Measurements from ENCODE around the gene USP44. TPM values are rescaled to one million over a fixed set of nuclear protein-coding genes. Genes with fewer than 3 reads are reported as not detected.

The USP44 gene
- total and polyA plus RNA-seq, 10 of the 15 experiments (the other 5 are each of a cell fraction or from before 2014, with no cell fraction given), result 0.02 to 0.26 (median 0.12) TPM; not detected in 6

DNA sequence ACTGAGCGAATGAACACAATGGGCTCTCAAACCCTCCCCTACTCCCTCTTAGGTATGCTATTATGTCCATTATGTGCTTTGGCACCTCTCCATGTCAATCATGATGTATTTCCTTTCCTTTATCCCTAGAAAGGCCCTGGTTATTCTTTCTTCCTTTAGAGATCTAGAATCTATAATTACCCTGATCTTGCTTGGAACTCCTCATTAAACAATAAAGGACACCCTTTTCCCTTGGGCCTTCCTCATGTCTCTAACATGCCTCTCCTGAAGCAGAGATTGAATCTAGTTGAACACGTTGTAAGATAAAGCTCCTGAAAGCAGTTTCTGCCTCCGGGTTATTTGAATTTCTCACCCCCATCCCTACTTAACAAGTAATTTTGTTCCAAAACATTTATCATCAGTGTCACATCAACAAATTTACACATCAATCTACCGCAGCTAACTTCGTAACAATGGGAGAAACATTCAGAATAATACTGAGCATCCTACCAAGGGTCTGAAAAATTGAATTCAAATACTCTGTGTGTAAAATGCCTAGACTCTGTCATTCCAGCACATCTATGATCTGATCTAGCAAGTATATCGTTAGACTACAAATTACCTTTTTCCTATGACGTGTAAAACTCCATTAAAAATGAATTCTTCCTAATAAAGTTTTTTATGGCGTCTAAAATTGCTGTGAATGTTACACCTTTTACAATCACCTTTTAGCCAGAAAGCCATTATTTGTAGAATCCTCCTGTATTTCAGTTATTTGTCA, 5.4 kb downstream of the USP44 start:
- Histone ChIP-seq H3K4me1 (ENCODE audit: control insufficient read depth, insufficient read depth, low read length) (no peaks in the 10 kb centered on the region), H4K20me1 (ENCODE audit: control insufficient read depth, insufficient read depth) (no peaks in the 10 kb centered on the region), H3K27me3 (replicated peaks in 1 of 2; ENCODE audit: control insufficient read depth in 2 of 2, insufficient read depth in 2 of 2, low read length in 1 of 2) (peaks cover 5 to 14% of the 10 kb centered on the region in 2 experiments), H3K36me3 (ENCODE audit: control insufficient read depth in 2 of 2, insufficient read depth in 2 of 2, low read length in 1 of 2) (no peaks in the 10 kb centered on the region), H3K27ac (ENCODE audit: control insufficient read depth, insufficient read depth) (no peak overlapping the region), H3K9me3 (replicated peaks; ENCODE audit: control insufficient read depth, insufficient read depth, low read length) (peaks cover 6% of the 10 kb centered on the region), H3K4me2 (ENCODE audit: control insufficient read depth, insufficient read depth) (no peak overlapping the region), H3K4me3 (no peak overlapping the region), H2AFZ (ENCODE audit: control insufficient read depth, low read depth, low read length) (no peak overlapping the region), H3K9ac (ENCODE audit: control insufficient read depth, insufficient read depth, low read length) (no peak overlapping the region), H3K79me2 (ENCODE audit: control insufficient read depth, insufficient read depth, low read length) (no peaks in the 10 kb centered on the region)
- ChIA-PET RAD21 (ENCODE audit: unreplicated experiment) (no interaction called here), CTCF (no interaction called here), SMC1A (ENCODE audit: uncharacterized antibody, unreplicated experiment) (no interaction called here), POLR2A (no interaction called here)
- DNase-seq (ENCODE audit: low read depth, low spot score), result no peak
- TF ChIP-seq, protein P1, sequence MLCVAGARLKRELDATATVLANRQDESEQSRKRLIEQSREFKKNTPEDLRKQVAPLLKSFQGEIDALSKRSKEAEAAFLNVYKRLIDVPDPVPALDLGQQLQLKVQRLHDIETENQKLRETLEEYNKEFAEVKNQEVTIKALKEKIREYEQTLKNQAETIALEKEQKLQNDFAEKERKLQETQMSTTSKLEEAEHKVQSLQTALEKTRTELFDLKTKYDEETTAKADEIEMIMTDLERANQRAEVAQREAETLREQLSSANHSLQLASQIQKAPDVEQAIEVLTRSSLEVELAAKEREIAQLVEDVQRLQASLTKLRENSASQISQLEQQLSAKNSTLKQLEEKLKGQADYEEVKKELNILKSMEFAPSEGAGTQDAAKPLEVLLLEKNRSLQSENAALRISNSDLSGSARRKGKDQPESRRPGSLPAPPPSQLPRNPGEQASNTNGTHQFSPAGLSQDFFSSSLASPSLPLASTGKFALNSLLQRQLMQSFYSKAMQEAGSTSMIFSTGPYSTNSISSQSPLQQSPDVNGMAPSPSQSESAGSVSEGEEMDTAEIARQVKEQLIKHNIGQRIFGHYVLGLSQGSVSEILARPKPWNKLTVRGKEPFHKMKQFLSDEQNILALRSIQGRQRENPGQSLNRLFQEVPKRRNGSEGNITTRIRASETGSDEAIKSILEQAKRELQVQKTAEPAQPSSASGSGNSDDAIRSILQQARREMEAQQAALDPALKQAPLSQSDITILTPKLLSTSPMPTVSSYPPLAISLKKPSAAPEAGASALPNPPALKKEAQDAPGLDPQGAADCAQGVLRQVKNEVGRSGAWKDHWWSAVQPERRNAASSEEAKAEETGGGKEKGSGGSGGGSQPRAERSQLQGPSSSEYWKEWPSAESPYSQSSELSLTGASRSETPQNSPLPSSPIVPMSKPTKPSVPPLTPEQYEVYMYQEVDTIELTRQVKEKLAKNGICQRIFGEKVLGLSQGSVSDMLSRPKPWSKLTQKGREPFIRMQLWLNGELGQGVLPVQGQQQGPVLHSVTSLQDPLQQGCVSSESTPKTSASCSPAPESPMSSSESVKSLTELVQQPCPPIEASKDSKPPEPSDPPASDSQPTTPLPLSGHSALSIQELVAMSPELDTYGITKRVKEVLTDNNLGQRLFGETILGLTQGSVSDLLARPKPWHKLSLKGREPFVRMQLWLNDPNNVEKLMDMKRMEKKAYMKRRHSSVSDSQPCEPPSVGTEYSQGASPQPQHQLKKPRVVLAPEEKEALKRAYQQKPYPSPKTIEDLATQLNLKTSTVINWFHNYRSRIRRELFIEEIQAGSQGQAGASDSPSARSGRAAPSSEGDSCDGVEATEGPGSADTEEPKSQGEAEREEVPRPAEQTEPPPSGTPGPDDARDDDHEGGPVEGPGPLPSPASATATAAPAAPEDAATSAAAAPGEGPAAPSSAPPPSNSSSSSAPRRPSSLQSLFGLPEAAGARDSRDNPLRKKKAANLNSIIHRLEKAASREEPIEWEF (IDR thresholded peaks at IDR 0.05; ENCODE audit: insufficient replicate concordance, low read depth, low read length), result no peak
- TF ChIP-seq TAF1 (IDR thresholded peaks at IDR 0.05; ENCODE audit: borderline replicate concordance, low read depth, low read length), result no peak
- TF ChIP-seq GATAD2B (conservative IDR thresholded peaks at IDR 0.05; ENCODE audit: low read depth), result no peak
- no peak for FAIRE-seq
- no TSS peak for BruUV-seq (replicated peaks)
- in situ Hi-C loops (cut with MboI) (no loop called here), intact Hi-C loops (cut with micrococcal nuclease; ENCODE audit: unreplicated experiment) (no loop called here)
- ATAC-seq, result no peak
- WGBS (ENCODE audit: insufficient coverage, insufficient replicate concordance, low lambda C conversion rate, missing lambda C conversion rate), result 43% methylated on average over 8 of the region's 8 CpGs

Measured in GM12878 (cell line).